ENCODE results near the gene GIGYF1.

Gene GIGYF1

DNA sequence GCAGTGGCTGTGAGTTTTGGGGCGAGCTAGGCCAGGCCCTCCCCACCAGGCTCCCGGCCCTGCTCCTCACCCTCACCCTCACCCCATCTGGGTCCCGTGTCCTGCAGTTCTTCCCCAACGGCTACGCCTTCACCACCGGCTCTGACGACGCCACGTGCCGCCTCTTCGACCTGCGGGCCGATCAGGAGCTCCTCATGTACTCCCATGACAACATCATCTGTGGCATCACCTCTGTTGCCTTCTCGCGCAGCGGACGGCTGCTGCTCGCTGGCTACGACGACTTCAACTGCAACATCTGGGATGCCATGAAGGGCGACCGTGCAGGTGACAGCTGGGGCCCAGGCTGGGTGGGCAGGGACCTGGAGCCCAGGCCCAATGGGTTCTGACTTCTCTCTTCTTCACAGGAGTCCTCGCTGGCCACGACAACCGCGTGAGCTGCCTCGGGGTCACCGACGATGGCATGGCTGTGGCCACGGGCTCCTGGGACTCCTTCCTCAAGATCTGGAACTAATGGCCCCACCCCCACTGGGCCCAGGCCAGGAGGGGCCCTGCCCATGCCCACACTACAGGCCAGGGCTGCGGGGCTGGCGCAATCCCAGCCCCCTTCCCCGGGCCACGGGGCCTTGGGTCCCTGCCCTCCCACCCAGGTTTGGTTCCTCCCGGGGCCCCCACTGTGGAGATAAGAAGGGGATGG, 15.6 kb downstream of the GIGYF1 start:
- no peak overlapping the region for H3K4me3 ChIP-seq (ENCODE audit: low read length)
- DNase-seq (ENCODE audit: low read depth) = no peak
- TF ChIP-seq, protein P1, sequence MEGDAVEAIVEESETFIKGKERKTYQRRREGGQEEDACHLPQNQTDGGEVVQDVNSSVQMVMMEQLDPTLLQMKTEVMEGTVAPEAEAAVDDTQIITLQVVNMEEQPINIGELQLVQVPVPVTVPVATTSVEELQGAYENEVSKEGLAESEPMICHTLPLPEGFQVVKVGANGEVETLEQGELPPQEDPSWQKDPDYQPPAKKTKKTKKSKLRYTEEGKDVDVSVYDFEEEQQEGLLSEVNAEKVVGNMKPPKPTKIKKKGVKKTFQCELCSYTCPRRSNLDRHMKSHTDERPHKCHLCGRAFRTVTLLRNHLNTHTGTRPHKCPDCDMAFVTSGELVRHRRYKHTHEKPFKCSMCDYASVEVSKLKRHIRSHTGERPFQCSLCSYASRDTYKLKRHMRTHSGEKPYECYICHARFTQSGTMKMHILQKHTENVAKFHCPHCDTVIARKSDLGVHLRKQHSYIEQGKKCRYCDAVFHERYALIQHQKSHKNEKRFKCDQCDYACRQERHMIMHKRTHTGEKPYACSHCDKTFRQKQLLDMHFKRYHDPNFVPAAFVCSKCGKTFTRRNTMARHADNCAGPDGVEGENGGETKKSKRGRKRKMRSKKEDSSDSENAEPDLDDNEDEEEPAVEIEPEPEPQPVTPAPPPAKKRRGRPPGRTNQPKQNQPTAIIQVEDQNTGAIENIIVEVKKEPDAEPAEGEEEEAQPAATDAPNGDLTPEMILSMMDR (IDR thresholded peaks at IDR 0.05; ENCODE audit: insufficient read depth, low read depth, low read length, missing control alignments) = no peak

DNA sequence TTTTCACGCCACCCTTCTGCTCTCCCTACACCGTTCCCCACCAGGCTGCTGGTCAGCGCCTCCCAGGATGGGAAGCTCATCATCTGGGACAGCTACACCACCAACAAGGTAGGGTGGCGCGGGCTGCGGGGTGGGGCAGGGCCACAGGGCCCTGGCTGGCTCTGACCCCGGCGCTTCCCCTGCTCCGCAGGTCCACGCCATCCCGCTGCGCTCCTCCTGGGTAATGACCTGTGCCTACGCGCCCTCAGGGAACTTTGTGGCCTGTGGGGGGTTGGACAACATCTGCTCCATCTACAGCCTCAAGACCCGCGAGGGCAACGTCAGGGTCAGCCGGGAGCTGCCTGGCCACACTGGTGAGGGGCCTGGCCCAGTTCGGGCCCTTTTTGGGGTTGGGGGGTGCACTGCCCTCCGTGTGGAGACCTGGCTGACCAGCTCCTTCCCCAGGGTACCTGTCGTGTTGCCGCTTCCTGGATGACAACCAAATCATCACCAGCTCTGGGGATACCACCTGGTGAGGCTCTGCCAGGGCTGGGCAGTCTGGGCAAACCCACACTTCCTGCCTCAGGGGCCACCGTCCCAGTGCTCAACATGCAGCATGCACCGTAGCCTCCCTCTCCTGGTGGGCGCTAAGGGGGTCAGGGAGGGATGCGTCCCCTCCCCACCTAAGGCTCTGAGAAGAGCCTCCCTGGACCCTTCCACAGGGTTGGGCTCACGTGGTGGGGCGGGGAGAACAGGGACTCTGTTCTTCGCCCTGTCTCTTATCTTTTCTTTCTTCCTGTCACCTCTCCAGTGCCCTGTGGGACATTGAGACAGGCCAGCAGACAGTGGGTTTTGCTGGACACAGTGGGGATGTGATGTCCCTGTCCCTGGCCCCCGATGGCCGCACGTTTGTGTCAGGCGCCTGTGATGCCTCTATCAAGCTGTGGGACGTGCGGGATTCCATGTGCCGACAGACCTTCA, 16.5 kb downstream of the GIGYF1 start:
- TF ChIP-seq, protein P1 (IDR thresholded peaks at IDR 0.05; ENCODE audit: insufficient read depth, low read depth, low read length, missing control alignments) = no peak
- no peak for DNase-seq (ENCODE audit: low read depth)

DNA sequence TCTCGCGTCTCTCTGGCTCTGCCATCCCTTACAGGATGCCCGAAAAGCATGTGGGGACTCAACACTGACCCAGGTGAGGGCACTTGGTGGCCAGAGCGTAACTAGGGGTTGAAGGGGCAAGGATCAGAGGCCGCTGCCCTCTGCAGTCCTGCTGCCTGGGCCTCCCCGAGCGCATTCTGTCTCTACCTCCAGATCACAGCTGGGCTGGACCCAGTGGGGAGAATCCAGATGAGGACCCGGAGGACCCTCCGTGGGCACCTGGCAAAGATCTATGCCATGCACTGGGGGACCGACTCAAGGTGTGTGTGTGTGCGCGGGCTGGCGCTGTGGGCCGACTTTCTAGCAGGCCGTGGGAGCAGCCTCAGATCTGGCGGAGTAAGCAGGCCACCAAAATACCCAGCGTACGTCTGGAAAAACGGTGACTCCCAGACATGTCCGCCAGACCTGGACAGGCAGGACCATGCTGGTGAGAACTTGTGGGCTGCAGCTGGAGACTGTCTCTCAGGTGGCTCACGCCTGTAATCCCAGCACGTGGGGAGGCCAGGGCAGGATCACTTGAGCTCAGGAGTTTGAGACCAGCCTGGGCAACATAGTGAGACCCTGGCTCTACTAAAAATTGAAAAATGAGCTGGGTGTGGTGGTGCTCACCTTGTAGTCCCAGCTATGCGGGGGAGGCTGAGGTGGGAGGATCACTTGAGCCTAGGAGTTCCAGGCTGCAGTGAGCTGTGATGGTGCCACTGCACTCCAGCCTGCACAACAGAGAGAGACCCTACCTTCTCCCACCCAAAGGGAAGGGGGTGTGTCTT, 17.3 kb downstream of the GIGYF1 start:
- no peak for DNase-seq (ENCODE audit: low read depth)
- peak overlapping the region; percentile 25 for H3K4me3 ChIP-seq (ENCODE audit: low read length)
- TF ChIP-seq, protein P1 (IDR thresholded peaks at IDR 0.05; ENCODE audit: insufficient read depth, low read depth, low read length, missing control alignments) = no peak

More for the DNA sequence above, 16.5 kb downstream of the GIGYF1 start:
- no peak overlapping the region for H3K4me3 ChIP-seq (ENCODE audit: low read length)

DNA sequence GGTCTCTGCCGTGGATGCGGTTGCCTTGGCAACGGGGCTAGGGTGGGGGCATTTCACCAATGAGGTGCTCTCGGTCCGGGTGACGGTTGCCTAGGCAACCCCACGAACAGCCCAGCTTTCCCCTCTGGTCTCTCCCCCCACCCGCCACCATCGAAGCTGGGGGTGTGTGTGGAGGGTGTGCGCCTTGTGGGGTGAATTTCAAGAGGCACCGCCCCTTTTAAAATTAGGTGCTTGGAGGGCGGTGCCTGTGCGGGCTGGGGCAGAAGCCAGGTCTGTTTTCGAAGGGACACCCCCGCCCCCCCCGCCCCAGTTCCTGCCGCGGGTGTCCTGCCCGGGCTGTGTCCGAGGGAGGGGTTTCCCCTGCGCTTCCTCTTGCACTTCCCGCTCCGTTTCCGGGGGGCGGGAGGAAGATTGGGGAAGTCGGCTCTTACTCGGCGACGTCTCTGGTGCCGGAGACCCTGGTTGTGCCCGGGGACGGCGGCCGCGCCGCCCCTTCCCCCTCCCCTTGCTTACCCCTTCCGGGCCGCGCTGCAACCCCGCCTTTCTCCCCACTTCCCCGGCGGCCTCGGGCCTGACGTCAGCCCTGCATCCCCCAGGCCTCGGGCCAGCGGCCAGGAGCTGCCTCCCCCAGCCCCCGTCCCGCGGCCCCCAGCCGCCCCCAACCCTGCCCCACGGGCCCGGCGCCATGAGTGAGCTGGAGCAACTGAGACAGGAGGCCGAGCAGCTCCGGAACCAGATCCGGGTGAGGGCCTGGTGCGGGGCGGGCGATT, 18.3 kb downstream of the GIGYF1 start:
- TF ChIP-seq, protein P1 (IDR thresholded peaks at IDR 0.05; ENCODE audit: insufficient read depth, low read depth, low read length, missing control alignments) = no peak
- DNase-seq (ENCODE audit: low read depth) = peak; percentile 66
- peak overlapping the region; percentile 93 for H3K4me3 ChIP-seq (ENCODE audit: low read length)

DNA sequence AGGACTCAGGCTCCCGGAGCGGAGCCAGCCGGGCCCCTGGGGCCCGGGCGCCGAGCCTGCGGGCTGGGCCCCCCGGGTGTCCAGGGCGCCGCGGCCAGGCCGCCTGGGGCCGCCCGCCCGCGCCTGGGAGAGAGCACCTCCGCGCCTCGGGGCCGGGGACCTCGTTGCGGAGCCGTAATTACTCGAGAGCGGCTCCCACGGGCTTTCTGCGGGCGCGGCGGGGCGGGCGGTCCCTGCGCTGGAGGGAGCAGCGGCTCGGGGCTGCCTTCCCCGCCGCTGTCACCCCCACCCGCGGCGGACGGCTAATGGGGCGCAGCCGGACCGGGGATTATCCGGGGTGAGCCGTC, 19.0 kb downstream of the GIGYF1 start:
- TF ChIP-seq, protein P1 (IDR thresholded peaks at IDR 0.05; ENCODE audit: insufficient read depth, low read depth, low read length, missing control alignments) = no peak
- DNase-seq (ENCODE audit: low read depth) = no peak

More for the DNA sequence above, 19.0 kb downstream of the GIGYF1 start:
- peak overlapping the region; percentile 93 for H3K4me3 ChIP-seq (ENCODE audit: low read length)
